ENCODE results near the gene BORCS8.

DNA sequence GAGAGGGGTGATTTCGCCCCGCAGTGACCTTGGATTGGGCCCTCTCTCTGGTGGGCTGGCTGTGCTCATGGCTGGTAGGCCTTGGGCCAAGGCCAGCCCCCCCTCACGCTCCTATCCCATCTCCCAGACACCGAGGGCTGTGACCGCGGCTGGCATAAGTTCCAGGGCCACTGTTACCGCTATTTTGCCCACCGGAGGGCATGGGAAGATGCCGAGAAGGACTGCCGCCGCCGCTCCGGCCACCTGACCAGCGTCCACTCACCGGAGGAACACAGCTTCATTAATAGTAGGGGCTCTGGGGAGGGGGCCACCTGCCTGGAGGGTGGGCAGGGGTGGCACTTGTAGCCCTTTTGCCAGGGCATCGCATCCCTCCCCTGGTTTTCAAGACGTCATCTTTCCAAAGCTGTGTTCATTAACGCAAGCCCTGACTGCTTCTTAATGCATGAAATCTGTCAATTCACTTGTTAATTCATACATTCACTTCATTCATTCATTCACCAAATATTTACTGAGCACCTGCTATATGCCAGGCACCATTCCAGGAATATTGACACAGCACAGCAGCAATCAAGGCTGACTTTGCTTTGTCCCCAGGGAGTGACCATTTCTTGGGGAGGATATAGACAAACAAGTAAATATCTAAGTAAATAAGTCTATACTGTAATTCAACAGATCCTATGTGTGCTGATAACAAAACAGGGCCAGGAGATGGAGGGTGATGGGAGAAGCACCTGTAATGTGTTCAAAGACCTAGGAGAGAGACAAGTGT lies 46.4 kb upstream of the BORCS8 start:
- TF ChIP-seq, protein P1, sequence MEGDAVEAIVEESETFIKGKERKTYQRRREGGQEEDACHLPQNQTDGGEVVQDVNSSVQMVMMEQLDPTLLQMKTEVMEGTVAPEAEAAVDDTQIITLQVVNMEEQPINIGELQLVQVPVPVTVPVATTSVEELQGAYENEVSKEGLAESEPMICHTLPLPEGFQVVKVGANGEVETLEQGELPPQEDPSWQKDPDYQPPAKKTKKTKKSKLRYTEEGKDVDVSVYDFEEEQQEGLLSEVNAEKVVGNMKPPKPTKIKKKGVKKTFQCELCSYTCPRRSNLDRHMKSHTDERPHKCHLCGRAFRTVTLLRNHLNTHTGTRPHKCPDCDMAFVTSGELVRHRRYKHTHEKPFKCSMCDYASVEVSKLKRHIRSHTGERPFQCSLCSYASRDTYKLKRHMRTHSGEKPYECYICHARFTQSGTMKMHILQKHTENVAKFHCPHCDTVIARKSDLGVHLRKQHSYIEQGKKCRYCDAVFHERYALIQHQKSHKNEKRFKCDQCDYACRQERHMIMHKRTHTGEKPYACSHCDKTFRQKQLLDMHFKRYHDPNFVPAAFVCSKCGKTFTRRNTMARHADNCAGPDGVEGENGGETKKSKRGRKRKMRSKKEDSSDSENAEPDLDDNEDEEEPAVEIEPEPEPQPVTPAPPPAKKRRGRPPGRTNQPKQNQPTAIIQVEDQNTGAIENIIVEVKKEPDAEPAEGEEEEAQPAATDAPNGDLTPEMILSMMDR (IDR thresholded peaks at IDR 0.05): no peak
- no peak for TF ChIP-seq POLR2A (IDR thresholded peaks at IDR 0.05)

All from thyroid gland (tissue), 4 donors.